RWPE2 (cell line): Measurements from ENCODE around the gene BRINP2.

Source experiments
- ATAC-seq: fragments of 200-7000 bp; cut with Tn5 transposase; 3 replicates; pipeline ENCODE4 v1.9.1; 2021; ENCODE audit warnings: low read depth
- DNase-seq: peaks from one replicate; pipeline ENCODE4 v3.0.0-alpha.2; 2020; ENCODE audit warnings: low spot score
- H3K27ac ChIP-seq: fragments of 450-650 bp; 2 replicates; pipeline ENCODE4 v1.5.1; 2017; ENCODE audit warnings: mild to moderate bottlenecking; ENCODE audit not compliant: poor library complexity, severe bottlenecking
- H3K27me3 ChIP-seq: fragments of 250-450 bp; sonication (Bioruptor Pico); 2 replicates; pipeline ENCODE4 v1.5.1; 2021; ENCODE audit warnings: mild to moderate bottlenecking, moderate library complexity; ENCODE audit not compliant: insufficient read depth, poor library complexity, severe bottlenecking
- H3K36me3 ChIP-seq: fragments of 250-450 bp; sonication (Bioruptor Pico); 2 replicates; pipeline ENCODE4 v1.5.1; 2020; ENCODE audit warnings: low read depth, mild to moderate bottlenecking, moderate library complexity
- H3K4me1 ChIP-seq: fragments of 250-450 bp; sonication (Bioruptor Pico); 2 replicates; pipeline ENCODE4 v1.5.1; 2021; ENCODE audit warnings: mild to moderate bottlenecking, moderate library complexity; ENCODE audit not compliant: insufficient read depth, poor library complexity, severe bottlenecking
- H3K4me3 ChIP-seq: fragments of 250-450 bp; sonication (Bioruptor Pico); 2 replicates; pipeline ENCODE4 v1.5.1; 2021; ENCODE audit warnings: mild to moderate bottlenecking, moderate library complexity; ENCODE audit not compliant: severe bottlenecking
- H3K9me3 ChIP-seq: fragments of 250-450 bp; sonication (Bioruptor Pico); 2 replicates; pipeline ENCODE4 v1.5.1; 2021; ENCODE audit warnings: mild to moderate bottlenecking, moderate library complexity; ENCODE audit not compliant: severe bottlenecking
- TF ChIP-seq, protein P1 (sequence below): fragments of 450-650 bp; IDR thresholded peaks from one replicate; pipeline ENCODE4 v1.5.1; 2017; ENCODE audit warnings: mild to moderate bottlenecking, moderate library complexity; ENCODE audit not compliant: poor library complexity, severe bottlenecking

Gene BRINP2

DNA sequence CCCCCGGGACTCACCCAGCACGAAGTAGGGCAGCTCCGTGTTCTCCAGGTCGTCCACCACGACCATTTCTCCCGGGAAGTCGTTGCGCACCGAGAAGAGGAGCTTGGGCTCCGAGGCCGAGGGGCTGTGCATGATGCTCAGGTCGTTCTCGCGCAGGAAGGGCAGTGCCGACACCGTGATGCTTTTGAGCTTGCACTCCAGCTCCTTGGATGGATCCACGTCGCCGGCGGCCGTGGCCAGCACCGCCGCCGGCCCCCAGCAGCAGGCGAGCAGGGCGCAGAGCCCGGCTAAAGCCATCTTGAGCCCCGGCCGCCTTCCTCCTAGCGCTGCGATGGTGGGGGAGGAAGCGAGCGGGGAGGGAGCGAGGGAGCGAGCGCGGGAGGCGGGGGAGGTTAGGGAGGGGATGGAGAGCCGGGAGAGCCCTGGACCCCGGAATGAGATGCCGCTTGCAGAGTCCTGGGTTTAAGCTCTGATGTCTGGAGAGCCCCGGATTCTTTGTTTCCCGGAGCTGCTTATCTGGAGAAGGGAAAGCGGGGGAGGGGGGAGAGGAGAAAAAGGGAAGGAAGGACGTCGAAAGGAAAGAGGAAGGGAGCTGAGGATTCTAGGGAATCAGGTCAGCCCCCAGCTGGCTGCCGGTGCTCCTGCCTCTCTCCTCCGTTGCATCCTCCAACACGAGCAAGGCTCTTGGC lies 6.2 kb upstream of the BRINP2 start, which contains the start of gene ASTN1:
ASTN1 (minus strand) TSS at position 333 of the 689 bp plus-strand sequence; CDS start at position 297, 36 bp downstream.
- Histone ChIP-seq H3K27me3 (peaks cover 79% of the 10 kb centered on the region), H3K4me1 (no peaks in the 10 kb centered on the region), H3K4me3 (peak within 1 kb of the TSS; percentile 8)

DNA sequence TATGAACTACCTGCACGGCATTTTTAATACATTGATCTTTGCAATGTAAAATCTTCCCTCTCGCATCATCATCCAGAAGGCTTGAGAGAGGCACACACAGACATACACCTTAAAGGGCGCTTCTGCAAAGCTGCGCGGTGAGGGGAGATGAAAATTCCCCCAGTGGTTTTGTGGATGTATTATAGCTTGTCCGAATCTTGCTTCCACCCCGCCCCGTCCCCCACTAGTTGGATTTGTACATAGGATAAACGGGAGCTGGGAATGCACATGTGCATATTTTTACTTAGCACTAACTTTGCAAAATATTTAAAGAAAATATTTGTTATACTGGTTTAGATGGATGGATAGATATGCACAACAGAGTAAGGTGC lies 5.7 kb upstream of the BRINP2 start:
- Histone ChIP-seq H3K4me1 (no peaks in the 10 kb centered on the region), H3K27me3 (peaks cover 85% of the 10 kb centered on the region), H3K36me3 (no peaks in the 10 kb centered on the region), H3K9me3 (no peaks in the 10 kb centered on the region), H3K4me3 (no peak overlapping the region), H3K27ac (no peak overlapping the region)
- no peak for DNase-seq
- no peak for ATAC-seq
- TF ChIP-seq, protein P1, sequence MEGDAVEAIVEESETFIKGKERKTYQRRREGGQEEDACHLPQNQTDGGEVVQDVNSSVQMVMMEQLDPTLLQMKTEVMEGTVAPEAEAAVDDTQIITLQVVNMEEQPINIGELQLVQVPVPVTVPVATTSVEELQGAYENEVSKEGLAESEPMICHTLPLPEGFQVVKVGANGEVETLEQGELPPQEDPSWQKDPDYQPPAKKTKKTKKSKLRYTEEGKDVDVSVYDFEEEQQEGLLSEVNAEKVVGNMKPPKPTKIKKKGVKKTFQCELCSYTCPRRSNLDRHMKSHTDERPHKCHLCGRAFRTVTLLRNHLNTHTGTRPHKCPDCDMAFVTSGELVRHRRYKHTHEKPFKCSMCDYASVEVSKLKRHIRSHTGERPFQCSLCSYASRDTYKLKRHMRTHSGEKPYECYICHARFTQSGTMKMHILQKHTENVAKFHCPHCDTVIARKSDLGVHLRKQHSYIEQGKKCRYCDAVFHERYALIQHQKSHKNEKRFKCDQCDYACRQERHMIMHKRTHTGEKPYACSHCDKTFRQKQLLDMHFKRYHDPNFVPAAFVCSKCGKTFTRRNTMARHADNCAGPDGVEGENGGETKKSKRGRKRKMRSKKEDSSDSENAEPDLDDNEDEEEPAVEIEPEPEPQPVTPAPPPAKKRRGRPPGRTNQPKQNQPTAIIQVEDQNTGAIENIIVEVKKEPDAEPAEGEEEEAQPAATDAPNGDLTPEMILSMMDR: no peak

More for the DNA sequence above, 6.2 kb upstream of the BRINP2 start, which contains the start of gene ASTN1:
- TF ChIP-seq, protein P1: no peak
- DNase-seq: no peak
- Histone ChIP-seq H3K9me3 (no peaks in the 10 kb centered on the region), H3K27ac (no peak within 1 kb of the TSS), H3K36me3 (no peaks in the 10 kb centered on the region)
- ATAC-seq: peak; percentile 53; the same call in 1 of the 3 replicates

DNA sequence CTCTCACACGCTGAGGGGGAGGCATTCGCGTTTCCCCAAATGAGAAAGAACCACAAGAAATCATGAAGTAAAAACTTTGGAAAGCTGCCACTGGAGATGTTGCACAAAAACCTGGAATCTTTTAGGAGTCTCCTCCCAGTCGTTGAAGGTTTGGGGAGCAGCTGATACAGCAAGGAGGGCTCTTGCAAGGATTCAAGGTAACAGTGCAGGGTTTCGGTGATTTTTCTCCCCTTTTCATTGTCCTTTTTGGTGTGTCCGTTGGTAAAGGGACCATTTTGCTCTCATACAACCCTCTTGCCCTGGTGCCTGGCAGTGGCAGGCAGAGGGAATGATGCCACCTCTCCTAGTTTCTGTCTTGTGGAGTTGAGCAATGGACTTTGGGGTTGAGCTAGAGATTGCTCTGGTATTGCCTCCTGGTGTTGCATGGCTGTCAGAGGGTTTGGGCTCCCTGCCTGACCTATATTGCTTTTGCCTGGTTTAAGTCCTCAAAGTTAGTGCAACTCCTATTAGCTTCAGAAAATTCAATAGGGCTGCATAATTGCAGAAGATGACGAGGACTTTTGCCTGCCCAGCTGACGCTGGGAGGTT lies 872 bp downstream of the BRINP2 start:
- no peaks in the 10 kb centered on the region for H3K9me3 ChIP-seq
- no peaks in the 10 kb centered on the region for H3K36me3 ChIP-seq
- DNase-seq (no peak), ATAC-seq (no peak)
- H3K27me3 ChIP-seq: peaks cover 70% of the 10 kb centered on the region
- H3K4me1 ChIP-seq: no peaks in the 10 kb centered on the region
- H3K4me3 ChIP-seq: no peak overlapping the region
- TF ChIP-seq, protein P1: no peak
- no peak overlapping the region for H3K27ac ChIP-seq

DNA sequence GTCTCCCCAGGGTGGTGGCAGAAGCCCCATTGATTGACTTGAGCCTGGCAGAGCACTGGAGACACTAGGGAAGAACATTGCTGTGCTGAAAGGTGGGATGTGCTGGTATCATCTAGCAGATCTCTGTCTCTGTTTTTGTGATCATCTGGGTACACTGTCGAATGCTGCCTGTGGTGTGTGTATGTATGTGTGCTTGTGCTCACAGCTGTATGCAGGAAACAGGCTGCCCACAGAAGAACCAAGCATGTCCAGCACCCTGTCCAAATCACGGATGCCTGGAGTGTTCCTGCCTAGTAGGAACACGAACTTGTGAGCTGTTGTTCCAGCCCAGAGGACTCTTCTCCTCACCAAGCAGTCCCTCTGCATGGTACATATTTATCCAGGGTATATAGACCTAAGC lies 1.5 kb downstream of the BRINP2 start:
- TF ChIP-seq, protein P1: no peak
- Histone ChIP-seq H3K36me3 (no peaks in the 10 kb centered on the region), H3K9me3 (no peaks in the 10 kb centered on the region), H3K27ac (no peak overlapping the region), H3K4me3 (no peak overlapping the region), H3K27me3 (peaks cover 70% of the 10 kb centered on the region), H3K4me1 (no peaks in the 10 kb centered on the region)
- no peak for ATAC-seq
- DNase-seq: no peak

DNA sequence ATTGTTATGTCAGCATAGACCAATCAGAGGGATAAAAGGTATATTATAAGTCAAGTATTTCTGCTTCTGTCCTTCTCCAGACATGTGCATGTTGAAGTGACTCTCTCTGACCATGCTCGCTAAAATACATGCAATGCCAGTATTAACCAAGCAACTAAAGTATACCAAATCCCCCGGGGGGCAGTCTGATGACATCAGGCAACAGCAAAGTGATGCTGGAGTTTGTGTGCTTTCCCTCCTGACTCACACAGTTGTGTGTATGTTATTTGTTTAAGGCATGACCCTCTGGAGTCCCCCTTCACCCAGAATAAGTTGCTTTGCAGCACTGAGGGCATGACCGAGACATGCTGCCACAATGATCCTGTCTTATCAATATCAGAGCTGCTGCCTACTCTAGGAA lies 2.1 kb downstream of the BRINP2 start:
- ATAC-seq: no peak
- H3K27ac ChIP-seq: no peak overlapping the region
- DNase-seq: no peak
- H3K4me1 ChIP-seq: no peaks in the 10 kb centered on the region
- H3K9me3 ChIP-seq: no peaks in the 10 kb centered on the region
- TF ChIP-seq, protein P1: no peak
- H3K27me3 ChIP-seq: peaks cover 69% of the 10 kb centered on the region
- H3K4me3 ChIP-seq: no peak overlapping the region
- no peaks in the 10 kb centered on the region for H3K36me3 ChIP-seq
